ENCODE measurements around the gene MCF2L2. TPM values are rescaled to one million over a fixed set of nuclear protein-coding genes. Genes with fewer than 3 reads are reported as not detected.

The MCF2L2 gene
- total and polyA plus RNA-seq, 2 donors (not counting 1 experiment from before 2014, with no cell fraction given): 0.03 to 1.6 TPM

GRCh38 chr3:183208260-183208659 is 220.2 kb downstream of the MCF2L2 start:
- no peaks in the 10 kb centered on the region for H4K20me1 ChIP-seq (ENCODE audit: control insufficient read depth, insufficient read depth, low read length, poor library complexity, severe bottlenecking)
- H3K27me3 ChIP-seq (replicated peaks in 1 of 4; ENCODE audit: control extremely low read depth in 1 of 4, control insufficient read depth in 3 of 4, insufficient read depth in 4 of 4, low read length in 3 of 4): peaks cover 0 to 16% (median 5%) of the 10 kb centered on the region in 4 experiments
- no peaks in the 10 kb centered on the region for H3K79me2 ChIP-seq (ENCODE audit: control insufficient read depth, insufficient read depth, low read length)
- no peak for TF ChIP-seq CTCF (IDR thresholded peaks at IDR 0.05)
- no peak for TF ChIP-seq EZH2 (IDR thresholded peaks at IDR 0.05; ENCODE audit: borderline replicate concordance, insufficient read depth, low read depth, low read length, poor library complexity, severe bottlenecking)
- peaks cover 4% of the 10 kb centered on the region for H3K9me3 Mint-ChIP-seq (ENCODE audit: insufficient read depth)
- no peak overlapping the region for H3K27ac ChIP-seq (ENCODE audit: low read length in 2 of 2)
- no peak overlapping the region for H3K27ac Mint-ChIP-seq
- H2AFZ ChIP-seq (ENCODE audit: insufficient read depth, low read depth, low read length, poor library complexity, severe bottlenecking): no peak overlapping the region
- WGBS (ENCODE audit: insufficient coverage): no CpG with 5 or more reads among the region's 2 CpGs
- ATAC-seq (ENCODE audit: low read depth) (no peak), DNase-seq (no peak)
- intact Hi-C loops (cut with micrococcal nuclease): no loop called here
- H3K4me3 ChIP-seq (ENCODE audit: control extremely low read depth in 1 of 5, extremely low read depth in 1 of 5, insufficient read depth in 1 of 5, low read depth in 2 of 5, low read length in 4 of 5): no peak overlapping the region
- H3K4me3 Mint-ChIP-seq: no peak overlapping the region
- POLR2A ChIA-PET: no interaction called here
- peaks cover 48% of the 10 kb centered on the region for H3K27me3 Mint-ChIP-seq
- peaks cover 12 to 21% of the 10 kb centered on the region in 2 donors for H3K4me1 ChIP-seq (ENCODE audit: control insufficient read depth in 2 of 2, insufficient read depth in 2 of 2, low read length in 2 of 2)
- H3K4me2 ChIP-seq (replicated peaks; ENCODE audit: low read depth, low read length, poor library complexity, severe bottlenecking): no peak overlapping the region
- no peak overlapping the region for H3K9ac ChIP-seq (ENCODE audit: low read length)
- H3K36me3 ChIP-seq (replicated peaks in 1 of 2; ENCODE audit: control extremely low read depth in 1 of 2, control insufficient read depth in 1 of 2, extremely low read depth in 1 of 2, insufficient read depth in 2 of 2, low read length in 1 of 2): no peaks in the 10 kb centered on the region
- peaks cover 19% of the 10 kb centered on the region for H3K4me1 Mint-ChIP-seq
- H3K9me3 ChIP-seq (ENCODE audit: control extremely low read depth in 1 of 3, control insufficient read depth in 2 of 3, insufficient read depth in 1 of 3, low read length in 2 of 3): peaks cover 0 to 8% (median 0%) of the 10 kb centered on the region in 3 donors
- CTCF ChIA-PET: no interaction called here

GRCh38 chr3:183203670-183204069 is 224.7 kb downstream of the MCF2L2 start:
- ChIA-PET CTCF (no interaction called here), POLR2A (no interaction called here)
- ATAC-seq (ENCODE audit: low read depth) (no peak), DNase-seq (no peak)
- Mint-ChIP-seq H3K9me3 (ENCODE audit: insufficient read depth) (peaks cover 5% of the 10 kb centered on the region), H3K4me3 (no peak overlapping the region), H3K4me1 (no peaks in the 10 kb centered on the region), H3K27me3 (peaks cover 39% of the 10 kb centered on the region), H3K27ac (no peak overlapping the region)
- Histone ChIP-seq H4K20me1 (ENCODE audit: control insufficient read depth, insufficient read depth, low read length, poor library complexity, severe bottlenecking) (no peaks in the 10 kb centered on the region), H3K4me3 (ENCODE audit: control extremely low read depth in 1 of 5, extremely low read depth in 1 of 5, insufficient read depth in 1 of 5, low read depth in 2 of 5, low read length in 4 of 5) (no peak overlapping the region), H3K79me2 (ENCODE audit: control insufficient read depth, insufficient read depth, low read length) (no peaks in the 10 kb centered on the region), H3K27ac (ENCODE audit: low read length in 2 of 2) (no peak overlapping the region), H3K36me3 (replicated peaks in 1 of 2; ENCODE audit: control extremely low read depth in 1 of 2, control insufficient read depth in 1 of 2, extremely low read depth in 1 of 2, insufficient read depth in 2 of 2, low read length in 1 of 2) (no peaks in the 10 kb centered on the region), H3K27me3 (replicated peaks in 1 of 4; ENCODE audit: control extremely low read depth in 1 of 4, control insufficient read depth in 3 of 4, insufficient read depth in 4 of 4, low read length in 3 of 4) (peaks cover 0 to 8% (median 5%) of the 10 kb centered on the region in 4 experiments), H3K4me1 (ENCODE audit: control insufficient read depth in 2 of 2, insufficient read depth in 2 of 2, low read length in 2 of 2) (no peaks in the 10 kb centered on the region), H3K9me3 (ENCODE audit: control extremely low read depth in 1 of 3, control insufficient read depth in 2 of 3, insufficient read depth in 1 of 3, low read length in 2 of 3) (peaks cover 1 to 9% (median 6%) of the 10 kb centered on the region in 3 donors), H3K9ac (ENCODE audit: low read length) (no peak overlapping the region), H3K4me2 (replicated peaks; ENCODE audit: low read depth, low read length, poor library complexity, severe bottlenecking) (no peak overlapping the region), H2AFZ (ENCODE audit: insufficient read depth, low read depth, low read length, poor library complexity, severe bottlenecking) (no peak overlapping the region)
- intact Hi-C loops (cut with micrococcal nuclease): no loop called here
- no peak for TF ChIP-seq CTCF (IDR thresholded peaks at IDR 0.05)
- no peak for TF ChIP-seq EZH2 (IDR thresholded peaks at IDR 0.05; ENCODE audit: borderline replicate concordance, insufficient read depth, low read depth, low read length, poor library complexity, severe bottlenecking)

Measured in B cell (primary cell).